ENCODE data around the gene QSOX2. TPM values are rescaled to one million over a fixed set of nuclear protein-coding genes. Genes with fewer than 3 reads are reported as not detected.

Gene QSOX2
- total RNA-seq, 2 experiments from 2014 or later: 50.0 to 57.5 TPM

- Histone ChIP-seq H3K9me2 (ENCODE audit: insufficient read depth, low read length) (no peaks in the 10 kb centered on the region), H4K20me1 (ENCODE audit: insufficient read depth, low read length) (no peaks in the 10 kb centered on the region), H3K4me2 (ENCODE audit: low read length) (no peak overlapping the region), H3K79me2 (ENCODE audit: insufficient read depth, low read depth, low read length) (peaks cover 49% of the 10 kb centered on the region), H3K4me3 (ENCODE audit: low read depth, low read length, poor library complexity, severe bottlenecking) (no peak overlapping the region), H2AFZ (ENCODE audit: low read length) (no peak overlapping the region), H3K27ac (ENCODE audit: low read depth, low read length, poor library complexity, severe bottlenecking) (no peak overlapping the region), H3K4me1 (ENCODE audit: insufficient read depth, low read length, poor library complexity, severe bottlenecking) (peaks cover 48% of the 10 kb centered on the region), H3K36me3 (ENCODE audit: insufficient read depth, low read length) (peaks cover 73% of the 10 kb centered on the region), H3K9me3 (ENCODE audit: low read length) (no peaks in the 10 kb centered on the region)
- no TSS peak for BruUV-seq (replicated peaks)
- intact Hi-C loops (cut with micrococcal nuclease; ENCODE audit: unreplicated experiment): no loop called here
- ChIA-PET CTCF (ENCODE audit: unreplicated experiment) (no interaction called here), POLR2A (no interaction called here)
- TF ChIP-seq, protein P1, sequence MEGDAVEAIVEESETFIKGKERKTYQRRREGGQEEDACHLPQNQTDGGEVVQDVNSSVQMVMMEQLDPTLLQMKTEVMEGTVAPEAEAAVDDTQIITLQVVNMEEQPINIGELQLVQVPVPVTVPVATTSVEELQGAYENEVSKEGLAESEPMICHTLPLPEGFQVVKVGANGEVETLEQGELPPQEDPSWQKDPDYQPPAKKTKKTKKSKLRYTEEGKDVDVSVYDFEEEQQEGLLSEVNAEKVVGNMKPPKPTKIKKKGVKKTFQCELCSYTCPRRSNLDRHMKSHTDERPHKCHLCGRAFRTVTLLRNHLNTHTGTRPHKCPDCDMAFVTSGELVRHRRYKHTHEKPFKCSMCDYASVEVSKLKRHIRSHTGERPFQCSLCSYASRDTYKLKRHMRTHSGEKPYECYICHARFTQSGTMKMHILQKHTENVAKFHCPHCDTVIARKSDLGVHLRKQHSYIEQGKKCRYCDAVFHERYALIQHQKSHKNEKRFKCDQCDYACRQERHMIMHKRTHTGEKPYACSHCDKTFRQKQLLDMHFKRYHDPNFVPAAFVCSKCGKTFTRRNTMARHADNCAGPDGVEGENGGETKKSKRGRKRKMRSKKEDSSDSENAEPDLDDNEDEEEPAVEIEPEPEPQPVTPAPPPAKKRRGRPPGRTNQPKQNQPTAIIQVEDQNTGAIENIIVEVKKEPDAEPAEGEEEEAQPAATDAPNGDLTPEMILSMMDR (conservative IDR thresholded peaks at IDR 0.05; ENCODE audit: low read length): no peak
- TF ChIP-seq EZH2phosphoT487 (IDR thresholded peaks at IDR 0.05; ENCODE audit: borderline replicate concordance, low read depth, low read length): no peak
- DNase-seq (ENCODE audit: low spot score): no peak
Measured at GRCh38 chr9:136228107-136228875, 17.3 kb downstream of the QSOX2 start.

- Histone ChIP-seq H3K36me3 (ENCODE audit: insufficient read depth, low read length) (peaks cover 74% of the 10 kb centered on the region), H3K4me2 (ENCODE audit: low read length) (peak overlapping the region; percentile 81), H3K9me2 (ENCODE audit: insufficient read depth, low read length) (no peaks in the 10 kb centered on the region), H4K20me1 (ENCODE audit: insufficient read depth, low read length) (no peaks in the 10 kb centered on the region), H3K4me3 (ENCODE audit: low read depth, low read length, poor library complexity, severe bottlenecking) (peak overlapping the region; percentile 56), H2AFZ (ENCODE audit: low read length) (no peak overlapping the region), H3K9me3 (ENCODE audit: low read length) (no peaks in the 10 kb centered on the region), H3K79me2 (ENCODE audit: insufficient read depth, low read depth, low read length) (peaks cover 47% of the 10 kb centered on the region; the same call in 1 of the 2 replicates), H3K27ac (ENCODE audit: low read depth, low read length, poor library complexity, severe bottlenecking) (peak overlapping the region; percentile 97), H3K4me1 (ENCODE audit: insufficient read depth, low read length, poor library complexity, severe bottlenecking) (peaks cover 60% of the 10 kb centered on the region)
- no peak for DNase-seq (ENCODE audit: low spot score)
- intact Hi-C loops (cut with micrococcal nuclease; ENCODE audit: unreplicated experiment): loop anchor here (1.0 kb wide), 1 partner anchor 57 kb away; no protein-coding TSS in a partner anchor
- TF ChIP-seq, protein P1 (conservative IDR thresholded peaks at IDR 0.05; ENCODE audit: low read length): no peak
- TF ChIP-seq EZH2phosphoT487 (IDR thresholded peaks at IDR 0.05; ENCODE audit: borderline replicate concordance, low read depth, low read length): no peak
- no TSS peak for BruUV-seq (replicated peaks)
- POLR2A ChIA-PET: interaction anchor here (1.5 kb wide), 1 partner anchor 35 kb away, joined by 3 read pairs; no protein-coding TSS in a partner anchor
- CTCF ChIA-PET (ENCODE audit: unreplicated experiment): interaction anchor here (1.2 kb wide), 1 partner anchor 13 kb away, joined by 4 read pairs; no protein-coding TSS in a partner anchor
Measured at GRCh38 chr9:136226680-136227407, 18.8 kb downstream of the QSOX2 start.
